ENCODE measurements around the gene DUSP14. TPM values are rescaled to one million over a fixed set of nuclear protein-coding genes. Genes with fewer than 3 reads are reported as not detected.

DUSP14 gene
- total and polyA plus RNA-seq, 2 of the 13 experiments (the other 11 are each of a cell fraction or from before 2014, with no cell fraction given): 33.5 to 39.8 TPM

DNA sequence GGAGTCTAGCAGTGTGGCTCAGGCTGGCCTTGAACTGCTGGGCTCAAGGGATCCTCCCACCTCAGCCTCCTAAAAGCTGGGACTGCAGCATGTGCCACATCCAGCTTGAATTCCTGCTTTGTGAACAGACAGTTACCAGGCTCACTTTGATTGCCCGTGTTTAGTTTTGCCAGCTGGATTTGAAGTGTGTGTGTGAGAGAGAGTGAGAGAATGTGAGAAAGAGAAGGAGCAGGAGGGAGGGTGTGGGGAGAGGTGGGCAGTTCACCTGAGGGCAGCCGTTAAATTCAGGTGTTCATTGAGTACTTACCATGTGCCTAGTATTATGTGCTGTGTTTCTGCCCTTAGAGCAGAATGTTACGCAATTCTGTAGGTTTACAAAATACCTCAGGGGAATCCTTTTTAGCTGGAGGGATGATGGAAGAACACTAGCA is 4.7 kb downstream of the DUSP14 start (continued):
- no peak for TF ChIP-seq ZFP36 (IDR thresholded peaks at IDR 0.05; ENCODE audit: borderline replicate concordance, low read depth, low read length, partially characterized antibody)
- TF ChIP-seq ZNF292 (CRISPR knock-in tag; IDR thresholded peaks at IDR 0.05; ENCODE audit: borderline replicate concordance, low read depth): peak; percentile 42; the same call in 1 of the 2 replicates
- 0 out of 2 replicates have a peak, but pooled peaks have one; percentile 36 for TF ChIP-seq BCL6 (CRISPR knock-in tag; IDR thresholded peaks at IDR 0.05)
- TF ChIP-seq, protein P1, sequence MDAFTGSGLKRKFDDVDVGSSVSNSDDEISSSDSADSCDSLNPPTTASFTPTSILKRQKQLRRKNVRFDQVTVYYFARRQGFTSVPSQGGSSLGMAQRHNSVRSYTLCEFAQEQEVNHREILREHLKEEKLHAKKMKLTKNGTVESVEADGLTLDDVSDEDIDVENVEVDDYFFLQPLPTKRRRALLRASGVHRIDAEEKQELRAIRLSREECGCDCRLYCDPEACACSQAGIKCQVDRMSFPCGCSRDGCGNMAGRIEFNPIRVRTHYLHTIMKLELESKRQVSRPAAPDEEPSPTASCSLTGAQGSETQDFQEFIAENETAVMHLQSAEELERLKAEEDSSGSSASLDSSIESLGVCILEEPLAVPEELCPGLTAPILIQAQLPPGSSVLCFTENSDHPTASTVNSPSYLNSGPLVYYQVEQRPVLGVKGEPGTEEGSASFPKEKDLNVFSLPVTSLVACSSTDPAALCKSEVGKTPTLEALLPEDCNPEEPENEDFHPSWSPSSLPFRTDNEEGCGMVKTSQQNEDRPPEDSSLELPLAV (CRISPR knock-in tag; conservative IDR thresholded peaks at IDR 0.05; ENCODE audit: low read depth): no peak
- peak; percentile 58 for TF ChIP-seq SAP130 (CRISPR knock-in tag; IDR thresholded peaks at IDR 0.05; ENCODE audit: low read depth)
- TF ChIP-seq LCORL (IDR thresholded peaks at IDR 0.05): no peak
- TF ChIP-seq LCORL (CRISPR knock-in tag; IDR thresholded peaks at IDR 0.05): 0 out of 2 replicates have a peak, but pooled peaks have one; percentile 51
- no peak for TF ChIP-seq ZNF589 (CRISPR knock-in tag; conservative IDR thresholded peaks at IDR 0.05)
- TF ChIP-seq, protein P2, sequence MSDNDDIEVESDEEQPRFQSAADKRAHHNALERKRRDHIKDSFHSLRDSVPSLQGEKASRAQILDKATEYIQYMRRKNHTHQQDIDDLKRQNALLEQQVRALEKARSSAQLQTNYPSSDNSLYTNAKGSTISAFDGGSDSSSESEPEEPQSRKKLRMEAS (IDR thresholded peaks at IDR 0.05): 0 out of 2 replicates have a peak, but pooled peaks have one; percentile 20
- TF ChIP-seq KDM1A (CRISPR knock-in tag; IDR thresholded peaks at IDR 0.05): no peak
- no peak for TF ChIP-seq HMGA1 (CRISPR knock-in tag; conservative IDR thresholded peaks at IDR 0.05)
- no peak for TF ChIP-seq ATF1 (CRISPR knock-in tag; IDR thresholded peaks at IDR 0.05)
- no peak for TF ChIP-seq ZBTB42 (CRISPR knock-in tag; IDR thresholded peaks at IDR 0.05)
- peak; percentile 26; the same call in 1 of the 2 replicates for TF ChIP-seq NR2F6 (IDR thresholded peaks at IDR 0.05)
- no peak for TF ChIP-seq NR2F6 (CRISPR knock-in tag; IDR thresholded peaks at IDR 0.05)
- TF ChIP-seq, protein P3, sequence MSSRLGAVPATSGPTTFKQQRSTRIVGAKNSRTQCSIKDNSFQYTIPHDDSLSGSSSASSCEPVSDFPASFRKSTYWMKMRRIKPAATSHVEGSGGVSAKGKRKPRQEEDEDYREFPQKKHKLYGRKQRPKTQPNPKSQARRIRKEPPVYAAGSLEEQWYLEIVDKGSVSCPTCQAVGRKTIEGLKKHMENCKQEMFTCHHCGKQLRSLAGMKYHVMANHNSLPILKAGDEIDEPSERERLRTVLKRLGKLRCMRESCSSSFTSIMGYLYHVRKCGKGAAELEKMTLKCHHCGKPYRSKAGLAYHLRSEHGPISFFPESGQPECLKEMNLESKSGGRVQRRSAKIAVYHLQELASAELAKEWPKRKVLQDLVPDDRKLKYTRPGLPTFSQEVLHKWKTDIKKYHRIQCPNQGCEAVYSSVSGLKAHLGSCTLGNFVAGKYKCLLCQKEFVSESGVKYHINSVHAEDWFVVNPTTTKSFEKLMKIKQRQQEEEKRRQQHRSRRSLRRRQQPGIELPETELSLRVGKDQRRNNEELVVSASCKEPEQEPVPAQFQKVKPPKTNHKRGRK (CRISPR knock-in tag; IDR thresholded peaks at IDR 0.05): no peak
- TF ChIP-seq, protein P4, sequence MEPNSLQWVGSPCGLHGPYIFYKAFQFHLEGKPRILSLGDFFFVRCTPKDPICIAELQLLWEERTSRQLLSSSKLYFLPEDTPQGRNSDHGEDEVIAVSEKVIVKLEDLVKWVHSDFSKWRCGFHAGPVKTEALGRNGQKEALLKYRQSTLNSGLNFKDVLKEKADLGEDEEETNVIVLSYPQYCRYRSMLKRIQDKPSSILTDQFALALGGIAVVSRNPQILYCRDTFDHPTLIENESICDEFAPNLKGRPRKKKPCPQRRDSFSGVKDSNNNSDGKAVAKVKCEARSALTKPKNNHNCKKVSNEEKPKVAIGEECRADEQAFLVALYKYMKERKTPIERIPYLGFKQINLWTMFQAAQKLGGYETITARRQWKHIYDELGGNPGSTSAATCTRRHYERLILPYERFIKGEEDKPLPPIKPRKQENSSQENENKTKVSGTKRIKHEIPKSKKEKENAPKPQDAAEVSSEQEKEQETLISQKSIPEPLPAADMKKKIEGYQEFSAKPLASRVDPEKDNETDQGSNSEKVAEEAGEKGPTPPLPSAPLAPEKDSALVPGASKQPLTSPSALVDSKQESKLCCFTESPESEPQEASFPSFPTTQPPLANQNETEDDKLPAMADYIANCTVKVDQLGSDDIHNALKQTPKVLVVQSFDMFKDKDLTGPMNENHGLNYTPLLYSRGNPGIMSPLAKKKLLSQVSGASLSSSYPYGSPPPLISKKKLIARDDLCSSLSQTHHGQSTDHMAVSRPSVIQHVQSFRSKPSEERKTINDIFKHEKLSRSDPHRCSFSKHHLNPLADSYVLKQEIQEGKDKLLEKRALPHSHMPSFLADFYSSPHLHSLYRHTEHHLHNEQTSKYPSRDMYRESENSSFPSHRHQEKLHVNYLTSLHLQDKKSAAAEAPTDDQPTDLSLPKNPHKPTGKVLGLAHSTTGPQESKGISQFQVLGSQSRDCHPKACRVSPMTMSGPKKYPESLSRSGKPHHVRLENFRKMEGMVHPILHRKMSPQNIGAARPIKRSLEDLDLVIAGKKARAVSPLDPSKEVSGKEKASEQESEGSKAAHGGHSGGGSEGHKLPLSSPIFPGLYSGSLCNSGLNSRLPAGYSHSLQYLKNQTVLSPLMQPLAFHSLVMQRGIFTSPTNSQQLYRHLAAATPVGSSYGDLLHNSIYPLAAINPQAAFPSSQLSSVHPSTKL (CRISPR knock-in tag; IDR thresholded peaks at IDR 0.05): peak; percentile 31; the same call in 1 of the 2 replicates
- no peak for TF ChIP-seq ZNF501 (CRISPR knock-in tag; IDR thresholded peaks at IDR 0.05)
- TF ChIP-seq TSC22D2 (CRISPR knock-in tag; IDR thresholded peaks at IDR 0.05; ENCODE audit: borderline replicate concordance): no peak
- TF ChIP-seq HMG20B (CRISPR knock-in tag; conservative IDR thresholded peaks at IDR 0.05): no peak
- no peak for TF ChIP-seq BRCA1 (CRISPR knock-in tag; IDR thresholded peaks at IDR 0.05)
- TF ChIP-seq, protein P5, sequence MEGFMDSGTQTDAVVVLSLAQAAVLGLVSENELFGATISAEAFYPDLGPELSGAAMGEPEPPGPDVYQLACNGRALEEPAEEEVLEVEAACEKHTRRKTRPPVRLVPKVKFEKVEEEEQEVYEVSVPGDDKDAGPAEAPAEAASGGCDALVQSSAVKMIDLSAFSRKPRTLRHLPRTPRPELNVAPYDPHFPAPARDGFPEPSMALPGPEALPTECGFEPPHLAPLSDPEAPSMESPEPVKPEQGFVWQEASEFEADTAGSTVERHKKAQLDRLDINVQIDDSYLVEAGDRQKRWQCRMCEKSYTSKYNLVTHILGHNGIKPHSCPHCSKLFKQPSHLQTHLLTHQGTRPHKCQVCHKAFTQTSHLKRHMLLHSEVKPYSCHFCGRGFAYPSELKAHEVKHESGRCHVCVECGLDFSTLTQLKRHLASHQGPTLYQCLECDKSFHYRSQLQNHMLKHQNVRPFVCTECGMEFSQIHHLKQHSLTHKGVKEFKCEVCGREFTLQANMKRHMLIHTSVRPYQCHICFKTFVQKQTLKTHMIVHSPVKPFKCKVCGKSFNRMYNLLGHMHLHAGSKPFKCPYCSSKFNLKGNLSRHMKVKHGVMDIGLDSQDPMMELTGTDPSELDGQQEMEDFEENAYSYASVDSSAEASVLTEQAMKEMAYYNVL (CRISPR knock-in tag; IDR thresholded peaks at IDR 0.05; ENCODE audit: borderline replicate concordance): no peak
- TF ChIP-seq ZNF256 (CRISPR knock-in tag; conservative IDR thresholded peaks at IDR 0.05): no peak
- peak; percentile 26; the same call in 1 of the 2 replicates for TF ChIP-seq SALL1 (CRISPR knock-in tag; IDR thresholded peaks at IDR 0.05)

All from HepG2 (cell line).